ENCODE data around the gene CDK5RAP2. TPM values are rescaled to one million over a fixed set of nuclear protein-coding genes. Genes with fewer than 3 reads are reported as not detected.

Gene CDK5RAP2
- polyA plus RNA-seq, 1 donor (not counting 4 experiments of a cell fraction or from before 2014, with no cell fraction given), result 22.4 TPM

DNA sequence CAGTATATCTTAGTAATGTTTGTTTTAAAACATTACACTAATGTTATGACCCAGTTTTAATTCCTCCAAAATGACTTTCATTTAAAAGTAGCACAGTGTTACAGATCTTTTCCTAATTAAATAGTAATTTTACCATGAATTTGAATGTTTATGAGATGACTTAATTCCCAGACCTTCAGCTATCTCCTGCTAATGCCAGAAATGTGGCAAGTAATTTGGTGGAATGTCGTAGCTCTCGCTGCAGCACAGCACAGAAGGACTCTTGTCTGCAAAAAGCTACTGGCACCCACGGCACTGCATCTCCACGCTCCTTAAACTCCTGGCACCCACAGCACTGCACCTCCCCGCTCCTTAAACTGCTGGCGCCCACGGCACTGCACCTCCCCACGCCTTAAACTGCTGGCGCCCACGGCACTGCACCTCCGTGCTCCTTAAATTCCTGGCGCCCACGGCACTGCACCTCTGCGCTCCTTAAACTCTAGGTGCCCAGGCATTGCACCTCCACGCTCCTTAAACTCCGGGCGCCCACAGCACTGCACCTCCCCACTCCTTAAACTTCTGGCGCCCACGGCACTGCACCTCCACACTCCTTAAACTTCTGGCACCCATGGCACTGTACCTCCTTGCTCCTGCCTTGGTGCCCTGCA is 163.1 kb downstream of the CDK5RAP2 start:
- no peak overlapping the region for H3K9ac ChIP-seq (ENCODE audit: control insufficient read depth, extremely low read depth, insufficient read depth, low read length)
- H3K36me3 ChIP-seq (ENCODE audit: control insufficient read depth in 2 of 2, extremely low read depth in 1 of 2, insufficient read depth in 2 of 2, low read length in 2 of 2), result peaks cover 9 to 20% of the 10 kb centered on the region in 2 experiments
- H2AFZ ChIP-seq (ENCODE audit: control insufficient read depth, low read length), result no peak overlapping the region
- no peaks in the 10 kb centered on the region for H3K9me3 ChIP-seq (ENCODE audit: control insufficient read depth, low read depth, low read length)
- no peaks in the 10 kb centered on the region for H3K27me3 ChIP-seq (ENCODE audit: control insufficient read depth, extremely low read depth, insufficient read depth, low read length)
- FAIRE-seq (no peak), DNase-seq (ENCODE audit: low read depth, low spot score) (no peak)
- no peak overlapping the region for H3K27ac ChIP-seq (ENCODE audit: control insufficient read depth, insufficient read depth, low read length)
- no peaks in the 10 kb centered on the region for H4K20me1 ChIP-seq (ENCODE audit: control insufficient read depth, extremely low read depth, insufficient read depth, low read length)
- TF ChIP-seq CTCF (optimal IDR thresholded peaks at IDR 0.05 in 1 of 3, IDR thresholded peaks at IDR 0.05 in 1 of 3, conservative IDR thresholded peaks at IDR 0.05 in 1 of 3; ENCODE audit: extremely low read depth in 1 of 3, insufficient read depth in 2 of 3, low read length in 3 of 3) (no peak), EZH2 (IDR thresholded peaks at IDR 0.05; ENCODE audit: low read length) (no peak)
- no peak overlapping the region for H3K4me3 ChIP-seq (ENCODE audit: control insufficient read depth in 2 of 3, extremely low read depth in 1 of 3, insufficient read depth in 2 of 3, low read depth in 1 of 3, low read length in 3 of 3)
- H3K4me1 ChIP-seq (ENCODE audit: control insufficient read depth, extremely low read depth, insufficient read depth, low read length), result no peaks in the 10 kb centered on the region
- H3K9me1 ChIP-seq (ENCODE audit: control insufficient read depth, extremely low read depth, insufficient read depth, low read length), result no peaks in the 10 kb centered on the region
- dilution Hi-C loops (cut with MboI; ENCODE audit: extremely low pct_ligation_motif_present, low sequenced_read_pairs), result no loop called here
- no peak overlapping the region for H3K4me2 ChIP-seq (ENCODE audit: control insufficient read depth, extremely low read depth, insufficient read depth, low read depth, low read length)
- no peaks in the 10 kb centered on the region for H3K79me2 ChIP-seq (ENCODE audit: control insufficient read depth, insufficient read depth, low read length)

GRCh38 chr9:120413121-120414048 is 166.6 kb downstream of the CDK5RAP2 start:
- H3K4me3 ChIP-seq (ENCODE audit: control insufficient read depth in 2 of 3, extremely low read depth in 1 of 3, insufficient read depth in 2 of 3, low read depth in 1 of 3, low read length in 3 of 3), result no peak overlapping the region
- H3K9me3 ChIP-seq (ENCODE audit: control insufficient read depth, low read depth, low read length), result no peaks in the 10 kb centered on the region
- H3K4me2 ChIP-seq (ENCODE audit: control insufficient read depth, extremely low read depth, insufficient read depth, low read depth, low read length), result no peak overlapping the region
- no peak for TF ChIP-seq EZH2 (IDR thresholded peaks at IDR 0.05; ENCODE audit: low read length)
- no peak for TF ChIP-seq CTCF (optimal IDR thresholded peaks at IDR 0.05 in 1 of 3, IDR thresholded peaks at IDR 0.05 in 1 of 3, conservative IDR thresholded peaks at IDR 0.05 in 1 of 3; ENCODE audit: extremely low read depth in 1 of 3, insufficient read depth in 2 of 3, low read length in 3 of 3)
- FAIRE-seq, result no peak
- H3K27me3 ChIP-seq (ENCODE audit: control insufficient read depth, extremely low read depth, insufficient read depth, low read length), result no peaks in the 10 kb centered on the region
- dilution Hi-C loops (cut with MboI; ENCODE audit: extremely low pct_ligation_motif_present, low sequenced_read_pairs), result no loop called here
- no peaks in the 10 kb centered on the region for H3K4me1 ChIP-seq (ENCODE audit: control insufficient read depth, extremely low read depth, insufficient read depth, low read length)
- H3K9ac ChIP-seq (ENCODE audit: control insufficient read depth, extremely low read depth, insufficient read depth, low read length), result no peak overlapping the region
- H3K27ac ChIP-seq (ENCODE audit: control insufficient read depth, insufficient read depth, low read length), result no peak overlapping the region
- no peaks in the 10 kb centered on the region for H3K9me1 ChIP-seq (ENCODE audit: control insufficient read depth, extremely low read depth, insufficient read depth, low read length)
- H3K79me2 ChIP-seq (ENCODE audit: control insufficient read depth, insufficient read depth, low read length), result no peaks in the 10 kb centered on the region
- DNase-seq (ENCODE audit: low read depth, low spot score), result no peak
- H4K20me1 ChIP-seq (ENCODE audit: control insufficient read depth, extremely low read depth, insufficient read depth, low read length), result no peaks in the 10 kb centered on the region
- H3K36me3 ChIP-seq (ENCODE audit: control insufficient read depth in 2 of 2, extremely low read depth in 1 of 2, insufficient read depth in 2 of 2, low read length in 2 of 2), result peaks cover 14 to 22% of the 10 kb centered on the region in 2 experiments
- no peak overlapping the region for H2AFZ ChIP-seq (ENCODE audit: control insufficient read depth, low read length)
